ENCODE results near the gene LYPD6. TPM values are rescaled to one million over a fixed set of nuclear protein-coding genes. Genes with fewer than 3 reads are reported as not detected.

The LYPD6 gene
- total and polyA plus RNA-seq, 2 experiments from 2014 or later, result 4.9 to 12.4 TPM

DNA sequence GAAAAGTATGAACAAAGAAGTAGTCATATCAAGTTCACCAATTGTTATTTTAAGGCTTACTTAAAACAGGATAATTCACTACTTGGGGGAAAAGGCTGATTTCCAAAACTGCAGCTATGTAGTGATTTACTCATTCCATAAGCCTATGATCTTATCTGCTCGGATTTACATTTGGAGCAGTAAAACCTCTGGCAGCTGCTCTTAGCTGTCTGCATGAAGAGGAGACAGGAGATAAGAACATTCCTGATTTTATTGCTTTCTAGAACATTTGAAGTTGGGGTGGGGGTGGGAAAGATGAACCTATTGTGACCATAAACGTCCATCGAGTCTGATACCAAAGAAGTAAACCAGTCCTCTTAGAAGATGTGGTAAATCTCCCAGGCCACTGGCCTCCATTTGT lies 136.2 kb downstream of the LYPD6 start (continued):
- TF ChIP-seq POLR2AphosphoS5 (IDR thresholded peaks at IDR 0.05; ENCODE audit: low read depth) (no peak), EZH2 (IDR thresholded peaks at IDR 0.05; ENCODE audit: low read depth, unreplicated experiment) (no peak), NANOG (IDR thresholded peaks at IDR 0.05; ENCODE audit: borderline replicate concordance) (no peak)
- TF ChIP-seq, protein P1, sequence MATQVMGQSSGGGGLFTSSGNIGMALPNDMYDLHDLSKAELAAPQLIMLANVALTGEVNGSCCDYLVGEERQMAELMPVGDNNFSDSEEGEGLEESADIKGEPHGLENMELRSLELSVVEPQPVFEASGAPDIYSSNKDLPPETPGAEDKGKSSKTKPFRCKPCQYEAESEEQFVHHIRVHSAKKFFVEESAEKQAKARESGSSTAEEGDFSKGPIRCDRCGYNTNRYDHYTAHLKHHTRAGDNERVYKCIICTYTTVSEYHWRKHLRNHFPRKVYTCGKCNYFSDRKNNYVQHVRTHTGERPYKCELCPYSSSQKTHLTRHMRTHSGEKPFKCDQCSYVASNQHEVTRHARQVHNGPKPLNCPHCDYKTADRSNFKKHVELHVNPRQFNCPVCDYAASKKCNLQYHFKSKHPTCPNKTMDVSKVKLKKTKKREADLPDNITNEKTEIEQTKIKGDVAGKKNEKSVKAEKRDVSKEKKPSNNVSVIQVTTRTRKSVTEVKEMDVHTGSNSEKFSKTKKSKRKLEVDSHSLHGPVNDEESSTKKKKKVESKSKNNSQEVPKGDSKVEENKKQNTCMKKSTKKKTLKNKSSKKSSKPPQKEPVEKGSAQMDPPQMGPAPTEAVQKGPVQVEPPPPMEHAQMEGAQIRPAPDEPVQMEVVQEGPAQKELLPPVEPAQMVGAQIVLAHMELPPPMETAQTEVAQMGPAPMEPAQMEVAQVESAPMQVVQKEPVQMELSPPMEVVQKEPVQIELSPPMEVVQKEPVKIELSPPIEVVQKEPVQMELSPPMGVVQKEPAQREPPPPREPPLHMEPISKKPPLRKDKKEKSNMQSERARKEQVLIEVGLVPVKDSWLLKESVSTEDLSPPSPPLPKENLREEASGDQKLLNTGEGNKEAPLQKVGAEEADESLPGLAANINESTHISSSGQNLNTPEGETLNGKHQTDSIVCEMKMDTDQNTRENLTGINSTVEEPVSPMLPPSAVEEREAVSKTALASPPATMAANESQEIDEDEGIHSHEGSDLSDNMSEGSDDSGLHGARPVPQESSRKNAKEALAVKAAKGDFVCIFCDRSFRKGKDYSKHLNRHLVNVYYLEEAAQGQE (IDR thresholded peaks at IDR 0.05; ENCODE audit: unreplicated experiment), result no peak
- TF ChIP-seq, protein P2, sequence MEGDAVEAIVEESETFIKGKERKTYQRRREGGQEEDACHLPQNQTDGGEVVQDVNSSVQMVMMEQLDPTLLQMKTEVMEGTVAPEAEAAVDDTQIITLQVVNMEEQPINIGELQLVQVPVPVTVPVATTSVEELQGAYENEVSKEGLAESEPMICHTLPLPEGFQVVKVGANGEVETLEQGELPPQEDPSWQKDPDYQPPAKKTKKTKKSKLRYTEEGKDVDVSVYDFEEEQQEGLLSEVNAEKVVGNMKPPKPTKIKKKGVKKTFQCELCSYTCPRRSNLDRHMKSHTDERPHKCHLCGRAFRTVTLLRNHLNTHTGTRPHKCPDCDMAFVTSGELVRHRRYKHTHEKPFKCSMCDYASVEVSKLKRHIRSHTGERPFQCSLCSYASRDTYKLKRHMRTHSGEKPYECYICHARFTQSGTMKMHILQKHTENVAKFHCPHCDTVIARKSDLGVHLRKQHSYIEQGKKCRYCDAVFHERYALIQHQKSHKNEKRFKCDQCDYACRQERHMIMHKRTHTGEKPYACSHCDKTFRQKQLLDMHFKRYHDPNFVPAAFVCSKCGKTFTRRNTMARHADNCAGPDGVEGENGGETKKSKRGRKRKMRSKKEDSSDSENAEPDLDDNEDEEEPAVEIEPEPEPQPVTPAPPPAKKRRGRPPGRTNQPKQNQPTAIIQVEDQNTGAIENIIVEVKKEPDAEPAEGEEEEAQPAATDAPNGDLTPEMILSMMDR (conservative IDR thresholded peaks at IDR 0.05; ENCODE audit: low read depth in 2 of 2), result no peak

DNA sequence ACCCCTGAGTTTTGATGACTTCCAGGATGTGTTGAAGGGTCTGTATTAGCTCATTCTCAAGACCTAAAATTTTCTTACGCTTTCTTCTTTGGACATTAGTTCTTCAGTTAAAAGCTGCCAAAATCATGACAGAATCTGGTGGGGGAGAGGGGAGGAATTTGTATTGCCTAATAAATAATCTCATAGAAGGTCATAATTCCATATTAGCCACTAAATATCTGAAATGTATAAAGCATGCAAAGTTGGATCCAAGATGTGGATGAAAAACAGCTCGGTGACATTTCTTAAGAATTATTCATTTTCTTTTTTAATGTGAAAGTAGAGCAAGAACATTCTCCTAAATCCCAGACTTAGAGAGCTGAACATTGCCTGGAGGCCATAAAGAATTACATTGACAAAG lies 137.0 kb downstream of the LYPD6 start:
- H3K27ac Mint-ChIP-seq, result no peak overlapping the region
- H3K27ac ChIP-seq (ENCODE audit: low read depth), result no peak overlapping the region
- H3K4me2 ChIP-seq, result no peak overlapping the region
- TF ChIP-seq, protein P1 (IDR thresholded peaks at IDR 0.05; ENCODE audit: unreplicated experiment), result no peak
- TF ChIP-seq, protein P2 (conservative IDR thresholded peaks at IDR 0.05; ENCODE audit: low read depth in 2 of 2), result no peak
- TF ChIP-seq EZH2 (IDR thresholded peaks at IDR 0.05; ENCODE audit: low read depth, unreplicated experiment) (no peak), CREB1 (CRISPR knock-in tag; IDR thresholded peaks at IDR 0.05; ENCODE audit: low read depth) (no peak)
- TF ChIP-seq, protein P3, sequence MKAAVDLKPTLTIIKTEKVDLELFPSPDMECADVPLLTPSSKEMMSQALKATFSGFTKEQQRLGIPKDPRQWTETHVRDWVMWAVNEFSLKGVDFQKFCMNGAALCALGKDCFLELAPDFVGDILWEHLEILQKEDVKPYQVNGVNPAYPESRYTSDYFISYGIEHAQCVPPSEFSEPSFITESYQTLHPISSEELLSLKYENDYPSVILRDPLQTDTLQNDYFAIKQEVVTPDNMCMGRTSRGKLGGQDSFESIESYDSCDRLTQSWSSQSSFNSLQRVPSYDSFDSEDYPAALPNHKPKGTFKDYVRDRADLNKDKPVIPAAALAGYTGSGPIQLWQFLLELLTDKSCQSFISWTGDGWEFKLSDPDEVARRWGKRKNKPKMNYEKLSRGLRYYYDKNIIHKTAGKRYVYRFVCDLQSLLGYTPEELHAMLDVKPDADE (IDR thresholded peaks at IDR 0.05), result no peak

More for the DNA sequence above, 137.0 kb downstream of the LYPD6 start:
- H3K36me3 ChIP-seq (ENCODE audit: insufficient read depth), result no peaks in the 10 kb centered on the region
- Mint-ChIP-seq H3K27me3 (ENCODE audit: insufficient read depth, low read depth, poor library complexity) (no peaks in the 10 kb centered on the region), H3K36me3 (ENCODE audit: low read depth) (no peaks in the 10 kb centered on the region), H3K4me1 (no peaks in the 10 kb centered on the region), H3K4me3 (no peak overlapping the region), H3K9me3 (no peaks in the 10 kb centered on the region)
- H3K9me2 ChIP-seq (ENCODE audit: insufficient read depth), result 0 out of 2 replicates have a peak, but pooled peaks cover 4% of the 10 kb centered on the region
- no peaks in the 10 kb centered on the region for H3F3A ChIP-seq (replicated peaks; ENCODE audit: low read depth)
- H2AFZ ChIP-seq, result no peak overlapping the region
- no peaks in the 10 kb centered on the region for H4K20me1 ChIP-seq (replicated peaks; ENCODE audit: insufficient read depth)
- H3K4me3 ChIP-seq, result no peak overlapping the region
- ATAC-seq, result no peak
- no peak for DNase-seq (ENCODE audit: low spot score)
- no peaks in the 10 kb centered on the region for H3K27me3 ChIP-seq (ENCODE audit: insufficient read depth)
- no peaks in the 10 kb centered on the region for H3K79me2 ChIP-seq (replicated peaks; ENCODE audit: insufficient read depth)
- H3K4me1 ChIP-seq (ENCODE audit: insufficient read depth), result no peaks in the 10 kb centered on the region

Measured in GM23338 (cell line).